ENCODE results near the gene CD164L2. TPM values are rescaled to one million over a fixed set of nuclear protein-coding genes. Genes with fewer than 3 reads are reported as not detected.

Gene CD164L2
- total RNA-seq, 2 experiments from 2014 or later = not detected

DNA sequence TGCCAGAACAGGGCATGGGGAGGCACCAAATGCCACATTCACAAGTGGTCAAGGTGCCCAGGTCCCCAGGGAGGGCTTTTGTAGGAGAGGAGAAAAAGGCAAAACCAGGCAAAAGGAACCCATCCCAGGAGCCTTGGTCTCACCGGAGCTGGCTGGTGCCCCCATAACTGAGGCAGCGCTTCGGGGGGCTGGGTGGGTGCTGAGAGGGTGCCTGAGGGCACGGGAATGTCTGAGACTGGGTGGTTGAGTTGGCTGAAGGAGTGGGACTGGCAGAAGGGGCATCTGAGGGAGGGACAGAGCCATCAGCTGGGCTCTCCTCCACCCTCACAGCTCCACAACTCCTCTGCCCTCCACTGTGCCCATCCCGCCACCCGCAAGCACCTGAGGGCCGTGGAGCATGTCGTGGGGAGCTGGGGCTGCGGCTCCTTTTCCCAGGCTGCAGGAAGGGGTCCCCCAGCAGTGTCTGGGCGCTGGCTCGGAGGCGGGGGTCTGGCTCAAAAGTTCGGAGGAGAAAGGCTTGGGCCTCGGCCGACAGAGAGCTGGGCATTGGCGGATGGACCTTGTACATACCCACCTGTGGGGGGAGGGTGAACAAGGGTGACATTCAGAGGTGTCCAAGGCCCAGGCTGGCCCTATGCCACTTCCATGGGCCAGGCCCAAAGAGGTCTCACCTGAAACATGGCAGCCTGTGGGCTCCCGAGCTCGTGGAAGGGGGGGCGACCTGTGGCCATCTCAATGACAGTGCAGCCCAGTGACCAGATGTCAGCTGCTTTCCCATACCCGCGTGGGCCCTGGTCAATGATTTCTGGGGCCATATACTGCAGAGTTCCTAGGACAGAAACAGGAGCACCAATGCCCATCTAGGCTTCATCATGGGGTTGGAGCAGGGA lies 24.9 kb downstream of the CD164L2 start:
- H3K4me3 Mint-ChIP-seq = peak overlapping the region; percentile 68
- no peaks in the 10 kb centered on the region for H3K9me3 Mint-ChIP-seq
- no peaks in the 10 kb centered on the region for H3K27me3 Mint-ChIP-seq
- intact Hi-C loops (cut with micrococcal nuclease) = no loop called here
- peaks cover 43% of the 10 kb centered on the region for H3K4me1 Mint-ChIP-seq (ENCODE audit: low read depth)
- H3K27ac Mint-ChIP-seq = no peak overlapping the region
- H3K36me3 Mint-ChIP-seq = no peaks in the 10 kb centered on the region
- POLR2A ChIA-PET = interaction anchor here (2.0 kb wide), 1 partner anchor 8 kb away, joined by 11 read pairs; the partner anchor contains the start of gene MAP3K6
- DNase-seq = no peak
- CTCF ChIA-PET = interaction anchor here (0.6 to 7.1 kb wide), 23 partner anchors 8 to 696 kb away, joined by 3 to 80 read pairs (median 16); partner anchors contain the start of genes AHDC1, CD164L2, FCN3 and GPR3

DNA sequence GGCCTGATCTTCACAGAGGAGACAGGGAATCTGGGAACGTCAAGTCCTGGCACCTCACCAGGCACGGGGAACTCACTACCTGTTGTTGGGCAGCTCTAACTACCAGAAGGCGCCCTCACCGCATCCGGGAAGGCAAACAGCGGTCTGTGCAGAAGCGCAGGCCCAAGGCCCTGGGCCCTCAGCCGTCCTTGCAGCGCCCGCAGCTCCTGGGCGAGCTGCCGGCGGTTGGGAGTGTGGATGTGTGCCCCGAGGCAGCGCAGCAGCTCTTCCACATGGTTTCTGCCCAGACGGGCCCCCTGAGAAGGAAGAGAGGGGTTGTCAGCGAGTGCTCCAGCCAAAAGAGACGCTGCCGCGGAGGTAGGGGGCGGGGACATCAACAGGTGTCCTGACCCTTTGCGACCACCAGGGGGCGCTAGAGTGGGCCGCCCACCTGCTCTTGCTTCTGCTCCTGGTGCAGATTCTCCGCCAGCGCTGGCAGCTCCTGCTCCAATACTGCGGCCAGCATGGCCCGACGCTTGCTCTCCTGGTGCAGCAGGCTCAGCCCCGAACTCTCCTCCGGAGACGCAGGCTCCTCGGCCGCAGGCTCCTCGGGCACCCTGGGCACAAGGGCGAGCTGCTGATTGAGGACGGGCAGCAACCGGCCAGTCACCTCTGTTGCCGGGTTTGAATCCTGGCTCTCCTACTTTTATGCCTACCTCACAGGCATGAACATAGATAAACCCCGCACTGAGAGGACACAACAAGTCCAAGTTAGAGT lies 25.7 kb downstream of the CD164L2 start:
- H3K4me1 Mint-ChIP-seq (ENCODE audit: low read depth) = peaks cover 43% of the 10 kb centered on the region
- H3K4me3 Mint-ChIP-seq = peak overlapping the region; percentile 68
- peak; percentile 89 for DNase-seq
- ChIA-PET CTCF (interaction anchor here (0.6 to 7.1 kb wide), 28 partner anchors 9 to 697 kb away, joined by 3 to 80 read pairs (median 7); partner anchors contain the start of genes AHDC1, CD164L2, GPR3 and IFI6), POLR2A (interaction anchor here (2.0 kb wide), 1 partner anchor 8 kb away, joined by 11 read pairs; the partner anchor contains the start of gene MAP3K6)
- H3K36me3 Mint-ChIP-seq = no peaks in the 10 kb centered on the region
- H3K27ac Mint-ChIP-seq = peak overlapping the region; percentile 81
- intact Hi-C loops (cut with micrococcal nuclease) = loop anchor here (1.0 to 2.0 kb wide), 2 partner anchors 15 to 35 kb away; partner anchors contain the start of genes GPR3 and SYTL1
- H3K9me3 Mint-ChIP-seq = no peaks in the 10 kb centered on the region
- no peaks in the 10 kb centered on the region for H3K27me3 Mint-ChIP-seq

DNA sequence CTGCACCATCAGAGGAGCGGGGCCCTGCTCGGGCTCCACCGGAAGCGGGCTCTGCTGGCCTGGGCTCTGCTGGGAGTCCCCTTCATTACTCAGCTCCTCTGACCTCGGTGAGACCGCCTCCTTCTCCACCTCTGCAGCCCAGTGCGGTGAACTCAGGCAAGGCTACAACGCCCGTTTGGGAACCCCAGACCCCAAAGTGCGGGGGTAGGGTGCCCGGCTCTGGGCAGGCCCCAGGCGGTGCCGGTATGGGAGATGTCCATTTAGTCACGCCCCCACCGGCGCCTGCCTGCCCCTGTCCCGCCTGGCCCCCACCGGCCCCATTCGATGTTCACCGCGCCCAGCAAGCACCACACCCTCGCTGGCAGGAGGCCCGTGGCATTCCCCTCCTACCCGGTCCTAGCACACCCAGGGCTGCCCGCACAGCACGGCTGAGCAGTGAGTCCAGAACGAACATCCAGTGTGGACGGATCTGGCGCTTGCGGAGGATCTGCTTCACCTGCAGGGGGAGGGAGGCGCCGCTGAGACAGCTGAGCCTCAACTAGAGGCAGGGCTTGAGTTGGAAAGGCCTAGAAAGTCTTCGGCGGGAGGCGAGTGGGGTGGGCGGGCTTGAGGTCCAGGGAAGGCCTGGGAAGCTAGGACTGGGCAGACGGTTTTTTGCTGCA lies 26.4 kb downstream of the CD164L2 start:
- intact Hi-C loops (cut with micrococcal nuclease) = loop anchor here (1.0 to 2.0 kb wide), 2 partner anchors 14 to 36 kb away; partner anchors contain the start of genes GPR3 and SYTL1
- H3K4me1 Mint-ChIP-seq (ENCODE audit: low read depth) = peaks cover 43% of the 10 kb centered on the region
- no peaks in the 10 kb centered on the region for H3K36me3 Mint-ChIP-seq
- peak; percentile 69 for DNase-seq
- no peaks in the 10 kb centered on the region for H3K27me3 Mint-ChIP-seq
- H3K27ac Mint-ChIP-seq = peak overlapping the region; percentile 81
- no peaks in the 10 kb centered on the region for H3K9me3 Mint-ChIP-seq
- peak overlapping the region; percentile 68 for H3K4me3 Mint-ChIP-seq
- CTCF ChIA-PET = interaction anchor here (0.6 to 7.1 kb wide), 26 partner anchors 9 to 450 kb away, joined by 3 to 80 read pairs (median 8); partner anchors contain the start of genes AHDC1, CD164L2, GPR3 and IFI6
- POLR2A ChIA-PET = interaction anchor here (2.0 kb wide), 1 partner anchor 9 kb away, joined by 11 read pairs; the partner anchor contains the start of gene MAP3K6

DNA sequence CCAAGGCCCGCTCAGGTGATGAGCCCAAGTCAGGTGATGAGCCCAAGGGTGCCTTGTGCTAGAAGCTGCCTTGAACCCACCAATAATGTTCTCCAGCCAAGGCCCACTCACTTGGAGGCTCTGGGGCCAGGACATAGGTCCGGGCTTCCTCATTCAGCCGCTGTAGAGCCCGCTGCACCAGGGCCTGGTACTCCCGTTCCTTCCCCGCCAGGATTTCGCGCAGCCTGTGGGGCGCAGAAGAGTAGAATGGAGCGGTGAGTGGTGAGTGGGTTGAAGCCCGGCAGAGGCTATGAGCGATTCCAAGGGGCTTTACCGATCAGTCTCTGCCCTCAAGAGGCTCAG lies 26.9 kb downstream of the CD164L2 start:
- intact Hi-C loops (cut with micrococcal nuclease) = loop anchor here (2.0 kb wide), 1 partner anchor 13 kb away; the partner anchor contains the start of gene SYTL1
- ChIA-PET CTCF (interaction anchor here (0.6 to 7.1 kb wide), 13 partner anchors 10 to 450 kb away, joined by 3 to 80 read pairs (median 26); partner anchors contain the start of genes GPR3, MAP3K6 and SYTL1), POLR2A (interaction anchor here (2.0 kb wide), 1 partner anchor 10 kb away, joined by 11 read pairs; the partner anchor contains the start of gene MAP3K6)
- no peaks in the 10 kb centered on the region for H3K9me3 Mint-ChIP-seq
- H3K27ac Mint-ChIP-seq = peak overlapping the region; percentile 8
- no peaks in the 10 kb centered on the region for H3K36me3 Mint-ChIP-seq
- peak overlapping the region; percentile 68 for H3K4me3 Mint-ChIP-seq
- no peaks in the 10 kb centered on the region for H3K27me3 Mint-ChIP-seq
- no peak for DNase-seq
- H3K4me1 Mint-ChIP-seq (ENCODE audit: low read depth) = peaks cover 43% of the 10 kb centered on the region

DNA sequence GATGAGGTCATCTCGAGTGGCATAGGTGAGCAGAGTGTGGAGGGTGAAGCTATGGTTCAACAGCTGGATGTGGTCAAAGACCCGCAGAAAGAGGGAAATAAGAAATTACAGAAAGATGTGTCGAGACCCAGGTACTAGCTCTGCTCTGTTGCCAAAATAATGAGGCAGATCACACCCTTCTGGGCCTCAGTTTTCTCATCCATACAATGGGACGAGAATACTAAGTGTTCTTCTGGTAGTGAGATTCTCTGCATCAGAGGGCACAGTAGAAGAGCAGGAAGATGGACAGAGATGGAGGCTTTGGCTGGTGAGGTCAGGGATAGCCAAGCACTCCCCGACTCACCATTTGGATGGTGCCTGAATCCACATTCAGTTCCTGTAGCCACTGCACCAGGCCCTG lies 27.4 kb downstream of the CD164L2 start:
- Mint-ChIP-seq H3K27ac (peak overlapping the region; percentile 23), H3K36me3 (no peaks in the 10 kb centered on the region), H3K9me3 (no peaks in the 10 kb centered on the region), H3K27me3 (no peaks in the 10 kb centered on the region), H3K4me3 (no peak overlapping the region), H3K4me1 (ENCODE audit: low read depth) (peaks cover 43% of the 10 kb centered on the region)
- ChIA-PET POLR2A (no interaction called here), CTCF (interaction anchor here (1.3 to 7.1 kb wide), 8 partner anchors 10 to 61 kb away, joined by 3 to 80 read pairs (median 36); partner anchors contain the start of genes MAP3K6 and SYTL1)
- no peak for DNase-seq
- intact Hi-C loops (cut with micrococcal nuclease) = loop anchor here (2.0 kb wide), 1 partner anchor 13 kb away; the partner anchor contains the start of gene SYTL1

DNA sequence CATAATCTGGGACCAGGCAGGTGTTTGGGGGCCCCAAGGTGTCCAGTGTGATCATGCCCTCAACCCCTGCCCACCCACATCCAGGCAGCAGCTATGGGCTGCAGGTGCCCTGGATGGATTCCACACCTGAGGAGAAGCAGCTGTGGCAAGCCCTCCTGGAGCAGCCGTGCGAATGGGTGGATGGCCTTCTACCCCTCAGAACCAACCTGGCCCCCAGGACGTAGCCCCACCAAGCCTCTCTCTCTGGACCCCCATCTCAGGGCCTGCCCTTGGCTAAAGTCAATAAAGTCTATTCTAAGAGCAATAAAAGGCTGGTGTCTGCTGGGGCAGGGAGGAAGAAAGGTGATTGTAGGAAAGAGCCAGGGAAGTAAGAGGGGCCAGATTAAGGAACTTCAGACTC lies 29.5 kb downstream of the CD164L2 start:
- H3K4me3 Mint-ChIP-seq = no peak overlapping the region
- H3K36me3 Mint-ChIP-seq = no peaks in the 10 kb centered on the region
- H3K4me1 Mint-ChIP-seq (ENCODE audit: low read depth) = peaks cover 30% of the 10 kb centered on the region
- intact Hi-C loops (cut with micrococcal nuclease) = no loop called here
- ChIA-PET CTCF (interaction anchor here (0.6 to 7.1 kb wide), 5 partner anchors 11 to 48 kb away, joined by 3 to 80 read pairs (median 3); partner anchors contain the start of genes MAP3K6 and SYTL1), POLR2A (no interaction called here)
- no peak for DNase-seq
- H3K27me3 Mint-ChIP-seq = no peaks in the 10 kb centered on the region
- H3K27ac Mint-ChIP-seq = no peak overlapping the region
- no peaks in the 10 kb centered on the region for H3K9me3 Mint-ChIP-seq

DNA sequence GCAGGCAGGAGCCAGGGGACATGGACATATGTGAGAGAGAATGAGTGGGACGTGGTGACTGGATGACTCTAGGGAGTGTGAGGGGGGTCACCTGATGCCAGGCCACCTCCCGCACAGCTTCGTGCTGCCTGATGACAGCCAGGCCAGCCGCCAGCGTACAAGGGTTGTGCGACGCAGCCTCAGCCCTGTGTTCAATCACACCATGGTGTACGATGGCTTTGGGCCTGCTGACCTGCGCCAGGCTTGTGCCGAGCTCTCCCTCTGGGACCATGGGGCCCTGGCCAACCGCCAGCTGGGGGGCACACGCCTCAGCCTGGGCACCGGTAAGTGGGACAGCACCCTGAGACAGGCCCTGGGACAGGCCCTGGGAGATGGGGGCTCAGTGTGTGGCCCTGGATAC lies 30.0 kb downstream of the CD164L2 start:
- ChIA-PET POLR2A (interaction anchor here (1.2 kb wide), 1 partner anchor 12 kb away, joined by 4 read pairs; no protein-coding TSS in a partner anchor), CTCF (interaction anchor here (1.1 to 7.1 kb wide), 3 partner anchors 11 to 41 kb away, joined by 3 to 80 read pairs (median 16); partner anchors contain the start of gene SYTL1)
- no peaks in the 10 kb centered on the region for H3K27me3 Mint-ChIP-seq
- no peak overlapping the region for H3K27ac Mint-ChIP-seq
- no peak overlapping the region for H3K4me3 Mint-ChIP-seq
- peaks cover 30% of the 10 kb centered on the region for H3K4me1 Mint-ChIP-seq (ENCODE audit: low read depth)
- intact Hi-C loops (cut with micrococcal nuclease) = no loop called here
- no peaks in the 10 kb centered on the region for H3K36me3 Mint-ChIP-seq
- no peak for DNase-seq
- no peaks in the 10 kb centered on the region for H3K9me3 Mint-ChIP-seq

DNA sequence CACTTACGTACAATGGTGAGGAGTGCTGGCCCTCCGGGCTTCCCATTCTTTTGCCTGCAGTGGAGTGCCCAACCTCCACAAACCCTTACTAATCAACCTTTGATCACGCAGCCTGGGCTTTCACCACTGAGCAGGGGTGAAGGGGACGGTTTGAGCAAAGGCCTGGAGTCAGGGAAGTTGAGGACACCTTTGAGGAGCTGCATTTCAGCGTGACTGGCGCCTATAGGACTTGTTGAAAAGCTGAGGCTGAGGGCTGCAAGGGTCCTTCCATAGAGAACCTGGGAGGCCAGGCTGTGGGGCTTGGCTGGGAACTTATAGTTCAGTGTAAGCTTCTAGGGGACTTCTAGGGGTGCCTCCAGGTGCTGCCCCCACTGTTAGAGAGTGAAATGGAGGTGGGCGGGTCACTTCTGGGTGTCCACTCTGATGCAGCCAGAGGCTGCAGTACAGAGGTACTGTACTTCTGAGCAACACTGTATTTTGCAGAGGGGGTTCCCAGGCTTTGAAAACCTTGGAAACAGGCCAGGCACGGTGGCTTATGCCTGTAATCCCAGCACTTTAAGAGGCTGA lies 31.5 kb downstream of the CD164L2 start:
- CTCF ChIA-PET = interaction anchor here (0.8 to 1.6 kb wide), 3 partner anchors 18 to 55 kb away, joined by 4 to 5 read pairs (median 5); no protein-coding TSS in a partner anchor
- Mint-ChIP-seq H3K27ac (no peak overlapping the region), H3K36me3 (peaks cover 1% of the 10 kb centered on the region), H3K9me3 (no peaks in the 10 kb centered on the region), H3K4me1 (ENCODE audit: low read depth) (peaks cover 21% of the 10 kb centered on the region), H3K27me3 (no peaks in the 10 kb centered on the region), H3K4me3 (no peak overlapping the region)
- no peak for DNase-seq
- intact Hi-C loops (cut with micrococcal nuclease) = no loop called here
- POLR2A ChIA-PET = no interaction called here

DNA sequence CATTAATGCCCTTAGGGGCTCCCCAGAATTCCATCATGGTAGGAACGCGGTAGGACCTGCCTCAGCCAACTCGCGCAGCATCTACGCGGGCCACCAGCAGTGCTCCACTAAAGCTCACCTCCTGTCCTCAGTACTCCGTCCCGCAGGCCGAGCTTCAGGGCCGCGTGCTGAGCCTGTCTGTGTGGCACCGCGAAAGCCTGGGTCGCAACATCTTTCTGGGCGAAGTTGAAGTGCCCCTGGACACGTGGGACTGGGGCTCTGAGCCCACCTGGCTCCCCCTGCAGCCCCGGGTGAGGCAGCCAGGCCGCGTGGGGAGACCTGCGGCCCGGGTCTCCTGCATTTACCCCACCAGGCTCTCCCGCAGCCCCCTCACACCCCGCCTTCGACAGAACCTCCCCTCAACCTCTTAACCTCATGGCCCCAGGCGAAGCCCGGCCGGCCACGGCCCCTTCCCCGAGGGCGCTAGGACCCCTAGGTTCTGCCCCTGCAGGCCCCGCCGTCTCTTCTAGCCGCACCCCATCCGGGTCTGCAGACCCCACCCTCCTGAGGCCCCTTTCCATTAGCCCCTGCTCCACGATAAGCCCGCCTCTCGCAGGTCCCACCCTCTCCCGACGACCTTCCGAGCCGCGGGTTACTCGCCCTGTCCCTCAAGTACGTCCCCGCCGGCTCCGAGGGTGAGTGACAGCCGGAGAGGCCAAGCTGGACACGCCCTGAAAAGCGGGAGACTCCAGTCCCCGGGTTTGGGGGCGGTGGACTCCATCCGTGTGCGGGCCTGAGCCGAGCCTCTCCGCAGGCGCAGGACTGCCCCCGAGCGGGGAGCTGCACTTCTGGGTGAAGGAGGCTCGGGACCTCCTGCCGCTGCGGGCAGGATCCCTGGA lies 32.2 kb downstream of the CD164L2 start:
- Mint-ChIP-seq H3K9me3 (no peaks in the 10 kb centered on the region), H3K27me3 (no peaks in the 10 kb centered on the region), H3K36me3 (peaks cover 1% of the 10 kb centered on the region), H3K27ac (no peak overlapping the region), H3K4me1 (ENCODE audit: low read depth) (peaks cover 18% of the 10 kb centered on the region), H3K4me3 (no peak overlapping the region)
- DNase-seq = no peak
- POLR2A ChIA-PET = no interaction called here
- CTCF ChIA-PET = interaction anchor here (0.8 to 2.4 kb wide), 5 partner anchors 16 to 55 kb away, joined by 4 to 10 read pairs (median 5); partner anchors contain the start of gene MAP3K6
- intact Hi-C loops (cut with micrococcal nuclease) = no loop called here
